Fibroblast of lung (primary cell): ENCODE results near the gene RSRP1. TPM values are rescaled to one million over a fixed set of nuclear protein-coding genes. Genes with fewer than 3 reads are reported as not detected.
A peak's percentile ranks its signal among the peaks of the same experiment; 100 is the strongest.

Experiments used
- DNase-seq, 2 donors: peaks; one replicate each; pipeline versions ENCODE4 v3.0.0 to v3.0.0-alpha.2; 2010; ENCODE audit warnings: low read depth in 2 of 2
- H2AFZ ChIP-seq: 2 replicates; pipeline ENCODE4 v1.5.1; 2012; ENCODE audit warnings: low read length, control low read depth, inconsistent platforms
- H3K27ac ChIP-seq: 2 replicates; pipeline ENCODE4 v1.5.1; 2011; ENCODE audit warnings: low read length, control low read depth; ENCODE audit not compliant: insufficient read depth
- H3K27me3 ChIP-seq: 2 replicates; pipeline ENCODE4 v1.5.1; 2011; ENCODE audit warnings: mild to moderate bottlenecking, low read length; ENCODE audit not compliant: control insufficient read depth, insufficient read depth
- H3K36me3 ChIP-seq: 2 replicates; pipeline ENCODE4 v1.5.1; 2011; ENCODE audit warnings: low read length; ENCODE audit not compliant: control insufficient read depth, insufficient read depth
- H3K4me1 ChIP-seq: 2 replicates; pipeline ENCODE4 v1.5.1; 2011; ENCODE audit warnings: low read length; ENCODE audit not compliant: control insufficient read depth, insufficient read depth; ENCODE audit errors: extremely low read depth
- H3K4me2 ChIP-seq: 2 replicates; pipeline ENCODE4 v1.5.1; 2011; ENCODE audit warnings: low read length, control low read depth; ENCODE audit not compliant: insufficient read depth; ENCODE audit errors: extremely low read depth
- H3K4me3 ChIP-seq, 4 experiments: fragments of 200-600 bp in 1 of 4; sonication (generic) in 1 of 4; replicated peaks in 1 of 4; 2 replicates each; pipeline ENCODE4 v1.5.1; 2011 to 2016; ENCODE audit warnings: low read length in 4 of 4, low read depth in 3 of 4, mild to moderate bottlenecking in 3 of 4, control low read depth in 2 of 4, inconsistent platforms in 1 of 4, mixed read lengths in 1 of 4; ENCODE audit not compliant: insufficient read depth in 1 of 4; ENCODE audit errors: control extremely low read depth in 1 of 4
- H3K79me2 ChIP-seq: 2 replicates; pipeline ENCODE4 v1.5.1; 2012; ENCODE audit warnings: mild to moderate bottlenecking, low read length, inconsistent platforms; ENCODE audit not compliant: control insufficient read depth, insufficient read depth
- H3K9ac ChIP-seq: 2 replicates; pipeline ENCODE4 v1.5.1; 2011; ENCODE audit warnings: mild to moderate bottlenecking, low read length, control low read depth; ENCODE audit not compliant: insufficient read depth
- H3K9me3 ChIP-seq: 2 replicates; pipeline ENCODE4 v1.5.1; 2012; ENCODE audit warnings: low read depth, low read length; ENCODE audit not compliant: control insufficient read depth, insufficient read depth
- H4K20me1 ChIP-seq: 2 replicates; pipeline ENCODE4 v1.5.1; 2011; ENCODE audit warnings: low read length; ENCODE audit not compliant: control insufficient read depth, insufficient read depth; ENCODE audit errors: extremely low read depth
- EZH2 ChIP-seq: IDR thresholded peaks from 2 replicates; pipeline ENCODE4 v1.5.1; 2012; ENCODE audit warnings: low read length, control low read depth, mild to moderate bottlenecking; ENCODE audit errors: missing control alignments
- polyA plus RNA-seq, 2 donors: library from polyadenylated mRNA; depleted of rRNA in 1 of 2; stranded (reverse) in 1 of 2; unstranded in 1 of 2; fragments of >200 nt; gene quantifications; 2 replicates each; pipeline ENCODE4 v1.2.1, GENCODE V29; 2011 to 2012; ENCODE audit warnings: missing spikeins in 1 of 2
- total RNA-seq: library from RNA; depleted of rRNA; stranded (reverse); fragments of >200 nt; gene quantifications from 2 replicates; pipeline ENCODE4 v1.2.1, GENCODE V29; 2014
- TF ChIP-seq, protein P1 (sequence below), 2 donors: IDR thresholded peaks in 1 of 2; conservative IDR thresholded peaks in 1 of 2; 1 replicate in 1 of 2; 2 replicates in 1 of 2; pipeline ENCODE4 v1.5.1; 2011 to 2012; ENCODE audit warnings: low read length in 2 of 2, control low read depth in 1 of 2, inconsistent platforms in 1 of 2, low read depth in 1 of 2, mild to moderate bottlenecking in 1 of 2

RSRP1 gene
- total and polyA plus RNA-seq, 2 donors (not counting 1 experiment from before 2014, with no cell fraction given): 37.9 to 123 TPM

DNA sequence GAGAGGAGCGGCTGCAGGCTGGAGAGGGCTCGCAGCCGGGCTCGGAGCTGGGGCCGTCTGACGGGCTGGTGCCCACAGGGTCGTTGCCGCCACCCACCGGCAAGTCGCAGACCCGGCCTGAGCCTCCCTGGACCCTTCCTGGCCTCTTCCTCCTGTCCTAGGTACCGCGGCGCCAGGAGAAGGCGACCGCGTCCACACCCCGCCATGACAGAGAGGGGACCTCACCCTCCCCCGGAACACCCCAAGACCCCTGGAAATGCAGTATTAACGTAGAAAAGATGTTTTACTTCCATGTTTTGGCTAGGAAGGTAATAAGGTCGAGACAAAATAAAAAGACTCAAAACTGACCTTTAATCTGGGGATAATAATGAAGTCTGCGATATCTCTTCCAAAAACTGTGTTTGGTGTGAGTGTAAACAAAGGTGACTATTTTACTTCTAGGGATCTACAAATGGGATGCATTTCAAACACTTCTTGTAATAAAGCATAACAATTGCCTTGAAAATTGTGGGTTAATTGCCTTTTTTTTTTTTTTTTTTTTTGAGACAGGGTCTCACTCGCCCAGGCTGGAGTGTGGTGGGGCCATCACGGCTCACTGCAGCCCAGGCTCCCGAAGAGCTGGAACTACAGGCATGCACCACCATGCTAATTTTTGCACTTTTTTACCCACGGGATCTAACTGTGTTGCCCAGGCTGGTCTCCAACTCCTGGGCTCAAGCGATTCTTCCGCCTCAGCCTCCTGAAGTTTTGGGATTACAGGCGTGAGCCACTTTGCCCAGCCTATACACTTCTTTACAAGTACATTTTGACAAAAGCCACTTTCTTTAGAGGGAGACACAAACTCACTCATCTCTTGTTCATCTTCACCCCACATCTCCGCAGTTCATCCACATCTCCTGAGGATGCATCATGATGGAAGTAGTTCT is 838 bp upstream of the RSRP1 start:
- H3K4me2 ChIP-seq: peak overlapping the region; percentile 89
- peaks cover 38% of the 10 kb centered on the region for H3K79me2 ChIP-seq
- H3K4me1 ChIP-seq: peaks cover 3% of the 10 kb centered on the region
- H3K9me3 ChIP-seq: no peaks in the 10 kb centered on the region
- TF ChIP-seq, protein P1, sequence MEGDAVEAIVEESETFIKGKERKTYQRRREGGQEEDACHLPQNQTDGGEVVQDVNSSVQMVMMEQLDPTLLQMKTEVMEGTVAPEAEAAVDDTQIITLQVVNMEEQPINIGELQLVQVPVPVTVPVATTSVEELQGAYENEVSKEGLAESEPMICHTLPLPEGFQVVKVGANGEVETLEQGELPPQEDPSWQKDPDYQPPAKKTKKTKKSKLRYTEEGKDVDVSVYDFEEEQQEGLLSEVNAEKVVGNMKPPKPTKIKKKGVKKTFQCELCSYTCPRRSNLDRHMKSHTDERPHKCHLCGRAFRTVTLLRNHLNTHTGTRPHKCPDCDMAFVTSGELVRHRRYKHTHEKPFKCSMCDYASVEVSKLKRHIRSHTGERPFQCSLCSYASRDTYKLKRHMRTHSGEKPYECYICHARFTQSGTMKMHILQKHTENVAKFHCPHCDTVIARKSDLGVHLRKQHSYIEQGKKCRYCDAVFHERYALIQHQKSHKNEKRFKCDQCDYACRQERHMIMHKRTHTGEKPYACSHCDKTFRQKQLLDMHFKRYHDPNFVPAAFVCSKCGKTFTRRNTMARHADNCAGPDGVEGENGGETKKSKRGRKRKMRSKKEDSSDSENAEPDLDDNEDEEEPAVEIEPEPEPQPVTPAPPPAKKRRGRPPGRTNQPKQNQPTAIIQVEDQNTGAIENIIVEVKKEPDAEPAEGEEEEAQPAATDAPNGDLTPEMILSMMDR (conservative IDR thresholded peaks at IDR 0.05 in 1 of 2, IDR thresholded peaks at IDR 0.05 in 1 of 2; ENCODE audit: low read depth in 1 of 2, low read length in 2 of 2): no peak
- TF ChIP-seq EZH2: no peak
- H2AFZ ChIP-seq: peak overlapping the region; percentile 68
- peak overlapping the region; percentile 67 for H3K9ac ChIP-seq
- no peak for DNase-seq
- no peaks in the 10 kb centered on the region for H4K20me1 ChIP-seq
- no peaks in the 10 kb centered on the region for H3K27me3 ChIP-seq
- peaks cover 6% of the 10 kb centered on the region for H3K36me3 ChIP-seq
- peak overlapping the region; percentile 99 for H3K27ac ChIP-seq
- peak overlapping the region; percentile 78 to 96 (median 92) for H3K4me3 ChIP-seq

DNA sequence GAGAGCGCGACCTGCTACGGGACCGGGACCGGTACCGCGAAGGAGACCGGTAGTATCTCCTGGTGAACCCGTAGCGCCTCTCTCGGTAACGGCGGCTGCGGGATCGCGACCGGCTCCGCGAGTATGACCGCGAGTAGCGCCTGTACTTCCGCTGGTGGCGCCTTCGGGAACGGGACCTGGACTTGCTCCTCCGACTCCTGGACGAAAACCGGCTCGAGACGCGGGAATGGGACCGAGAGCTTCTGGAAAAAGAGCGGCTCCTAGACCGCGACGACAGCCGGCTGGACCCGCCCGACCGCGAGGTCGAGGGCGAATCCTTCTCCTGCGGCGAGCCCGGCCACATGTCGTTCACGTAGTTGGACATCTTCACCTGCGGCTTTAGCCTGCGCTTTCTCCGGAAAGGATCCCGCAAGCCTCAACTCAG is 642 bp downstream of the RSRP1 start:
- peak overlapping the region; percentile 99 for H3K27ac ChIP-seq
- TF ChIP-seq, protein P1 (conservative IDR thresholded peaks at IDR 0.05 in 1 of 2, IDR thresholded peaks at IDR 0.05 in 1 of 2; ENCODE audit: low read depth in 1 of 2, low read length in 2 of 2): no peak
- TF ChIP-seq EZH2: no peak
- DNase-seq: peak in 1 of 2 donors; percentile 15
- peaks cover 43% of the 10 kb centered on the region for H3K79me2 ChIP-seq
- H3K4me2 ChIP-seq: peak overlapping the region; percentile 83
- peak overlapping the region; percentile 78 to 96 (median 92) for H3K4me3 ChIP-seq
- no peaks in the 10 kb centered on the region for H3K9me3 ChIP-seq
- H3K27me3 ChIP-seq: no peaks in the 10 kb centered on the region
- peaks cover 7% of the 10 kb centered on the region for H3K36me3 ChIP-seq
- no peaks in the 10 kb centered on the region for H4K20me1 ChIP-seq
- peaks cover 3% of the 10 kb centered on the region for H3K4me1 ChIP-seq
- H2AFZ ChIP-seq: no peak overlapping the region
- peak overlapping the region; percentile 97 for H3K9ac ChIP-seq

DNA sequence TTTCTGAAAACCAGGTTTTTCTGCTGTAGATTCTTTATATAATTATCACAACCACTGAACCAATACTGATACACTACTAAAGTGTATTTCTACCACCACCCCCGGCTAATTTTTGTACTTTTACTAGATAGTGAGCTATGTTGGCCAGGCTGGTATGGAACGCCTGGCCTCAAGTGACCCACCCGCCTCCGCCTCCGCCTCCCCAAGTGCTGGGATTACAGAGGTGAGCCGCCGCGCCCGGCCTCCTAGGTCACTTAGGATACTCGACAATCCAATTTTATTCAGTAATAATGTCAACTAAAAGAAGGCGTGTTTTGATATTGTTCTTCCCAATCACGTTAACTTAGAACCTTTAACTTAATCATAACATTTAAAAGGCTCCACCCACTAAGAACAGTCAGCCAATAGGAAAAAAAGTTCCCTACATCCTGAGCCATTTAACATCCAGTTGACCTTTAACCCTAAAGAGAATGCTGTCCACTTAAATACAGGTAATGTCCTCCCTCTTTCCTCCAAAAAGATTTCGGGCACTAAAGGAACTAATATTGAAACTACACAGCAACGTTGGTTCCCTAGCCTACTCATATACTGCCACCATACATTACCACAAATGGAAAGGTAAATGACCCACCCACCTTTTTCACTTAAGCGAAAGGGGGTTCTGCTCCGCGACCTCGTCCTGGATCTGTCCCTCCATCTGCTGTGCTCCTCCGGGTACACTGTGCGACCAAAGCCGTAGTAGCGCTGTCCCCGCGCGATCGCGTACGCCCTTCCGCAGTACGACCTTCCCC is 1.2 kb downstream of the RSRP1 start:
- Histone ChIP-seq H3K79me2 (peaks cover 43% of the 10 kb centered on the region), H3K27me3 (no peaks in the 10 kb centered on the region), H3K9ac (peak overlapping the region; percentile 97), H3K4me2 (peak overlapping the region; percentile 83), H3K36me3 (peaks cover 7% of the 10 kb centered on the region), H4K20me1 (no peaks in the 10 kb centered on the region), H3K4me1 (peaks cover 3% of the 10 kb centered on the region), H3K9me3 (no peaks in the 10 kb centered on the region), H3K4me3 (peak overlapping the region; percentile 78 to 96 (median 92)), H2AFZ (no peak overlapping the region), H3K27ac (peak overlapping the region; percentile 99)
- no peak for TF ChIP-seq EZH2
- DNase-seq: peak; percentile 29 to 41
